Putamen (tissue), 1 donor: ENCODE measurements around the gene DHX40.
"Not testable (repeated sequence)": the region's sequence is repeated elsewhere in the genome, so short reads cannot be mapped to it uniquely, and the experiment has no call there.

ENCODE experiments used
- DNase-seq: peaks from one replicate; pipeline ENCODE4 v3.0.0-alpha.2; 2016; ENCODE audit warnings: low spot score

DHX40 gene, protein sequence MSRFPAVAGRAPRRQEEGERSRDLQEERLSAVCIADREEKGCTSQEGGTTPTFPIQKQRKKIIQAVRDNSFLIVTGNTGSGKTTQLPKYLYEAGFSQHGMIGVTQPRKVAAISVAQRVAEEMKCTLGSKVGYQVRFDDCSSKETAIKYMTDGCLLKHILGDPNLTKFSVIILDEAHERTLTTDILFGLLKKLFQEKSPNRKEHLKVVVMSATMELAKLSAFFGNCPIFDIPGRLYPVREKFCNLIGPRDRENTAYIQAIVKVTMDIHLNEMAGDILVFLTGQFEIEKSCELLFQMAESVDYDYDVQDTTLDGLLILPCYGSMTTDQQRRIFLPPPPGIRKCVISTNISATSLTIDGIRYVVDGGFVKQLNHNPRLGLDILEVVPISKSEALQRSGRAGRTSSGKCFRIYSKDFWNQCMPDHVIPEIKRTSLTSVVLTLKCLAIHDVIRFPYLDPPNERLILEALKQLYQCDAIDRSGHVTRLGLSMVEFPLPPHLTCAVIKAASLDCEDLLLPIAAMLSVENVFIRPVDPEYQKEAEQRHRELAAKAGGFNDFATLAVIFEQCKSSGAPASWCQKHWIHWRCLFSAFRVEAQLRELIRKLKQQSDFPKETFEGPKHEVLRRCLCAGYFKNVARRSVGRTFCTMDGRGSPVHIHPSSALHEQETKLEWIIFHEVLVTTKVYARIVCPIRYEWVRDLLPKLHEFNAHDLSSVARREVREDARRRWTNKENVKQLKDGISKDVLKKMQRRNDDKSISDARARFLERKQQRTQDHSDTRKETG

DNA sequence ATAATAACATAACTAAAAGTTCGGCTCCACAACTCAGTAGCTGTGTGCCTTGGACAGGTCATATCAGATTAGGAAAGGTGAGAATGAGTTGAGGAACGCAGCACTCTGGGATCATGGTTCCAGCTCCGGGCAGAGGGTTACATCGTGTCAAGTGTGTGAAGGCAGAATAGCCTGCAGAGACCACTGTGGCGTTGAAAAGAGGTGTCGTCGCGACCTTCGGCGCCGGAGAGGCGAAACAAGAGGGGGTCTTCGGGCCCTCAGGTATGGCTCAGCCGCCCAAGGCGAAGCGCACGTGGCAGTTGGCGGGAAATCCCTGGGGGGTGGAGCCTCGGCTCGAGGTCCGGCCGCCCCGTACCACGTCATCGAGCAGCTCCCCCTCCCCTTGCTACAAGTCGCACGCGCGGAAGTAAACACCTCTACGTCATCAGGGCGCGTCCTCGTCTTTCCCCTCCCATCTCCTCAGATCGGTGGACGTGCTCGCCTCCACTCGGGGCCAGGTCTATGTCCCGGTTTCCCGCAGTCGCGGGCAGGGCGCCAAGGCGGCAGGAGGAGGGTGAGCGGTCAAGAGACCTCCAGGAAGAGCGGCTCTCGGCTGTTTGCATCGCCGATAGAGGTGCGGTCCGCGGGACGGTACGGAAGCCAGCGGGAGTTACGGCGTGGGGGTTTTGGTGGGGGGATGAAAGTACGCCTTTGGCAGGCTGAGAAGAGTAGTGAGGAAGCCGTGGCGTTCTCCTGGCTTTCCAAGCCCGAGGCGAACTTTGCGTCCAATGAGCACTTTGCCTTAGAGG lies at the start of gene DHX40:
Gene DHX40, plus strand, starts transcription at position 440 of the 788 bp plus-strand sequence. Its CDS starts 62 bp downstream, at position 502.
- peak; percentile 91 for DNase-seq

DNA sequence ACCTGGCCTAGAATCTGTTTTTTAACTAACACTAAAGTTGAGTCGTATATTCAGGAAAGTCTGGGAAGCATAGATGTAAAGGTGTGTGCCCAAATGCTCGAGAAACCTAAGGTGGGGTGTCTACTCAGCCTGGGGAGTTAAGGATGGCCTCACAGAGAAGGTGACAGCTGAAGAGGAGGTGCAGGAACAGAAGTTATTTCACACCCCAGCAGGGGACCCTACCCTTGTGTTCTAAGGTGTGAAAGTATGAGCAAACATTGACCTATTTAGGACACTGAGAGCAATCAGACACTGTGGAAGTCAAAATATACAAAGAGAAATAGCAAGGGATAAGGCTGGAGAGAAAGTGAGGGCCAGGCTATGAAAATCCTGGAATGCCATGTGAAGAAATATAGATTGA lies 49.0 kb upstream of the DHX40 start:
- no peak for DNase-seq

DNA sequence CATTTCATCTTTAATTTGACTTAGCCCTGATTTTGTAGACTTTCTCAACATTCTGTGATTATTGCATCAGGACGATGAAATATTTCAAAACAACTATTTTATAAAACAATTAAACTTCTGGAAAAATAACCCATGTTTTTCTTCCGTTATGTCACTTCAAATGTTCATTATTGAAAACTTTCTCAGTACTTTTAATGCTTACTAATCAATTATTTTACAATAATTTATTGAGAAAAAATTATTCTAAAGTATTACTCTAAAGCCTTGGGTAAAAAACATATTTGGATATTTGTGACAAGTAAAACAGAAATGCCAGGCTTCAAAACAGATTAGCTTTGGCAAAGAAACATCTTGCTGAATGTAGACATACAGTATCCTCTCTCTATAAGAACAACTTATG lies 46.3 kb upstream of the DHX40 start:
- DNase-seq = no peak

DNA sequence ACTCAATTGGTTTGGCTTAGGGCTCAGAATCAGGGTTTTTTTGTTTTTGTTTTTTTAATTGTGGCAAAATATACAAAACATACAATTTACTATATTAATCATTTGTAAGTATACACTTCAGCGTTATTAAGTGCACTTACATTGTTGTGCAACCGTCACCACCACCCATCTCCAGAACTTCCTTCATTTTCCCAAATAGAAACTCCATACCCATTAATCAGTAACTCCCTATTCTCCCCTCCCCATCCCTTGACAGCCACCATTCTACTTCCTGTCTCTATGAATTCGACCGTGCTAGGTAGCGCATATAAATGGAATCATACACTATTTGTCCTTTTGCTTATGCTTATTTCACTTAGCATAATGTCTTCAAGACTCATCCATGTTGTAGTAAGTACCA lies 45.2 kb upstream of the DHX40 start:
- no peak for DNase-seq

DNA sequence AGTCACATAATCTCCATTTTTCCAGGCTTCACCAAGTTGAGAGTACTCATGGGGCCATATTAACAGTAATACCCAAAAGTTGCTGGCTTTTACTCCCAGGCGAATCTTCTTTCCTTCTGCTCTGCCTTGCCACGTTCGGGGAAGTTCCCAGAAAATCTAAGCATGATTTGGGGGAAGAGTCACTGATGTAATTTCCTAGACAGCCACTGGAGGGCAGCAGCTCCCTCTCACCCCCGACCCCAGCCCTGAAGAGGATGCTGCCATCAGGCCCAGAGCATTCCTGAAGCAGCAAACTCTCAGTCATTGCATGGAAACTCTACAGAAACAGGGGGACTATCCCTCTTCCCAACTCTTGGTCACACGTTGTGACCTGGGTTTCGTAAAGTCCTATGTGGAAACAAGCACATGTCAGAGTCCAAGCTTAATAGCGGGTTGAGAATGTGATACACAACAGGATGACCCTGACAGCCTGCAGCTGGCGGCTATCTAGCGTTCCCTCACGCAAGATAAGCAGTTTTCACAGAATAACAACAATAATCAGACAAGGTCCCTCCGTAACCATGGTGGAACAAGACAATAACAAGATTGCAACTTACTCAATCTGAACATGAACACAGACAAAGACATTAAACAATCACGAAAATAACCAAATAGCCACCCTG lies 43.8 kb upstream of the DHX40 start:
- peak; percentile 36 for DNase-seq

DNA sequence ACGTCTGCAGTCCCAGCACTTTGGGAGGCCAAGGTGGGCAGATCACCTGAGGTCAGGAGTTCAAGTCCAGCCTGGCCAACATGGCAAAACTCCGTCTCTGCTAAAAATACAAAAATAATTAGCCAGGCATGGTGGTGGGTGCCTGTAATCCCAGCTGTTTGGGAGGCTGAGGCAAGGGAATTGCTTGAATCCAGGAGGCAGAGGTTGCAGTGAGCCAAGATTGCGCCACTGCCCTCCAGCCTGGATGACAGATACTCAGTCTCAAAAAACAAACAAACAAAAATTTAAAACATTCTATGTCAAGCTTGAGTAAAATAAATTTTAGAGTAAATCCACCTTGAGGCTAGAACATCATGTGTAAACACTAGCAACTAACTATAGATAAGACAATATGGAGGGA lies 40.5 kb upstream of the DHX40 start:
- DNase-seq = not testable (repeated sequence)

DNA sequence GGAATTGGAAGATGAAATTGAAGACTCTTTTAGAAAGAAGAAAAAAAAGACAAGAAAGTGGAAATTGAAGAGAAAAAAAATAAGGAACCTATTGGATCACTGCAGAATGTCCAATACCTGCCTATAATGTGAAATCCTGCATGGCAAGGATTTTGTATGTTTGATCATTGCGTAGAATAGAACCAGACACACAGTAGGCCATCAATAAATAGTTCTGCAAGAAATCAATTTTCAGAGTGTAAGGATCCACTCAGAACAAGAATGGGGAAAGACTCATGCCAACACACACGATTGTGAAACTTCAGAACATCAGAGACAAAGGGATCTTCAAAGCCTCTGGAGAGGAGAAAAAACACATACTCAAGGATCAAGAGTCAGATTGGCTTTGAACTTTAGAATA lies 39.7 kb upstream of the DHX40 start:
- no peak for DNase-seq

DNA sequence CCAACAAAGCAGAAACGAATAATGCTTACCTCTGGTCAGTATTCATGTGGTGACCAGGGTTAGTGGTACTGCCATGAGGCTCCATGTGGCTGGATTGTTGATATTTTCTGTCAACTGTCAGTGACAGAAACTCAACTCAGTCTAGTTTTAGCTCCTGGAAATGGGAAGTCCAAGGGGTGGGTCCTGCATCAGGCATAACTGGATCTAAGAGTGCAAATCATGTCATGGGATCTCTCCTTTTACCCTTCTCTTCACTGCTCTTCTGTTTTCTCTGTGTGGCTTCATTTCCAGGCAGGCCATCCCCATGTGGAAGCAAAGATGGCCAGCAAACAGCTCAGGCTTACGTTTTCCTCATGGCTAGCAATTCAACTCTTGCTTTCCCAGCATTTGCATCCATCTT lies 39.0 kb upstream of the DHX40 start:
- DNase-seq = no peak

DNA sequence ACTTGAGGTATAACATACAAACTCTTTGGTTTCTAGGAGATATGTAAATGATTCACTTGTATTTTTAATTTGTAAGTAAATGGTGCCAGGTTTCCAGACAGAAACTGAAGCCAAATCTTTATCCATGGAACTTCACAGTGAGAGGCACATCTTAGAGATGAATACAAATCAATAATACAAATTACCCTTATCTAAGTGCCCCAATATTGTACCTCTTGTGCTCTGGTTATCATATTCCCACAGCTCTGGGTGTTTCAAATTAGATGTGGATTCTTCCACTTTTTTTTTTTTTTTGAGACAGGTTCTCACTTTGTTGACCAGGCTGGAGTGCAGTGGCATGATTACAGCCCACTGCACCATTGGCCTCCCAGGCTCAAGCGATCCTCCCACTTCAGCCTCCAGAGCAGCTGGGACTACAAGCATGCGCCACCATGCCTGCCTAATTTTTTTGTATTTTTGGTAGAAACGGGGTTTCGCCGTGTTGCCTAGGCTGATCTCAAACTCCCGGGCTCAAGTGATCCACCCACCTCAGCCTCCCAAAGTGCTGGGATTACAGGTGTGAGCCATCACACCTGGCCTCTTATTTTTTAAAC lies 38.0 kb upstream of the DHX40 start:
- no peak for DNase-seq

DNA sequence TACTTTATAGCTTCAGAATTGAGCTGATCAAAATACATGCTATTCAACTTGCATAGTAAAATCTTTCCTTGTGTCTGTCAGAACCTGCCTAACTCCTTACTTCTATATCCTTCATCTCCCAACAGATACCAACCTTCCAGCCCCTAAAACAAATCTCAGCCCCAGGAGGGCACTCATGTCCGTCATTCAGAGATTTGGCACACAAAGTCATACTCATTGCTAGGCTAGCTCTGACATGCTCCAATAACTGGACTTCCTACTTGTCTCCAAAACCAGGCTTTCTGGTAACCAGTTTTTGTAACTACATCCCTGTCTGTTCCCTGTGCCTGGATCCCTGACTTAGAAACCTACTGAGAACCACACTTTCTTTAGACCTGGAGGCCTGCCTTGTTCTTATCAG lies 37.5 kb upstream of the DHX40 start:
- no peak for DNase-seq

DNA sequence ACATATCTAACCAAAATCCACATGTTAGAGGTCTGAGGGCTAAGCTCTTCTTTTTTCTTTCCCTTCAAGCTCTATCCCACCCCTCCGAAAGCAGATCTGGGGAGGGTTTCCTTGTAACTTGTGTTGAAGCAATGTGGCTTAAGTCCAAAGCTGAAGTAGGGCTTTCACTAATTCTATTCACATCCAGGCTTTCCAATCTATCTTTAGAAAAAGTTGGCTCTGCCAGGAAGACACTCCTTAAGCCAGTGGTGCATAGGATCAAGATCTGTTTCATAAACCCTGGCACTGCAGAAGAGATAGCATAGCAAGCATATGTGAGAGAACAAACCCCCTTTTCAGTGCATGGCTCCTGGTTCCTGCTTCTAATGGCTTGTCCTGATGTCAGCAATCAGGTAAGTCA lies 34.9 kb upstream of the DHX40 start:
- no peak for DNase-seq

DNA sequence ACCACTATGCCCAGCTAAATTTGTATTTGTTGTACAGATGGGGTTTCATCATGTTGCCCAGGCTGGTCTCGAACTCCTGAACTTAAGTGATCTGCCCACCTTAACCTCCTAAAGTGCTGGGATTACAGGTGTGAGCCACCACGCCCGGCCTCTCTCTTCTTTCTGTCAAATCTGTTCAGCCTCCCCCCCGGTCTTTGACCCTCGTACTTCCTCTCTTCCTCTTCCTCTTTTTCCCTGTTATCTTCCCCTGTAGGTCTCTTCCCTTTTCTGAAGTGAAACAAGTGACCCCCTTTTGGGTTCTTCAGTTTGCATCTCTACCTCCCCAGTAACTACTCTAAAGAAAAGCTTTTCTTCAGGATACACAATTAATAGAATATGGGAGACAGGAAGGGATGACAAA lies 31.7 kb upstream of the DHX40 start:
- DNase-seq = no peak

DNA sequence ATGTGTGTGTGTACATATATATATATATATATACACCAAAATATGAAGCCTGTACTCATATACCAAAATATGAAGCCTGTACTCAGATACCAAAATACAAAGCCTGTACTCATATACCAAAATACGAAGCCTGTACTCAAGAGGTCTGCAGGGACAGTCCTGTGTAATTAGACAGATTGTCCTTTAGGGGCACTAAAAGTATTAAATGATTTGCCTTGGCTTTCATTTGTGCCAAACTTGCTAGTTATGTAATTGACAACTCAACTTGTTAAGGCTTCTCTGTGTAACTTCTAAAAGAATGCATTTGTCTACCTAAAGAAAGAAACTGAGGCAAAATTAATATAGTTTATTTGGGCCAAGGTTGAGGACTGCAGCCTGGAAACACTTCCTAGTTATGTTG lies 30.8 kb upstream of the DHX40 start:
- DNase-seq = no peak

DNA sequence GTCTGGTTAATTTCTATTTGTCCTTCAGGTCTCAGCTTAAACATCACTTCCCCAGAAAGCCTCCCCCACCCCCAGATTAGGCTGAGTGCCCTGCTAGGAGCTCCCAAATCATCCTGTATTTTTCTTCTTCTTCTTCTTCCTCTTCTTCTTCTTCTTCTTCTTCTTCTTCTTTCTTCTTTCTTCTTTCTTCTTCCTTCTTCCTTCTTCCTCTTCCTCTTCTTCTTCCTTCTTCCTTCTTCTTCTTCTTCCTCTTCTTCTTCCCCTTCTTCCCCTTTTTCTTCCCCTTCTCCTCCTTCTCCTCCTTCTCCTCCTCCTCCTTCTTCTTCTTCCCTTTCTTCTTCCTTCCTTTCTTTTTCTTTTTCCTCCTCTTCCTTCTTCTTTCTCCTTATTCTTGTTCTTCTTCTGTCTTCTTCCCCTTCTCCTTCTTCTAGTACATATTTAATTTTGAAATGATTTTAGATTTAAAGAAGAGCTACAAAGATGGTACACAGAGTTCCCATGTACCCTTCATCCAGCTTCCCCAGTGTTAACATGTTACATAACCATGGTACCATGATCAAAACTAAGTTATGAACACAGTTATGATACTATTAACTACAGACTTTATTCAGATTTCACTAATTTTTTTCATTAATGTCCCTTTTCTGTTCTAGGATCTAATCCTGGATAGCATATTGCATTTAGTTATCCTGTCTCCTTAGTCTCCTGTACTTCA lies 27.1 kb upstream of the DHX40 start:
- no peak for DNase-seq

DNA sequence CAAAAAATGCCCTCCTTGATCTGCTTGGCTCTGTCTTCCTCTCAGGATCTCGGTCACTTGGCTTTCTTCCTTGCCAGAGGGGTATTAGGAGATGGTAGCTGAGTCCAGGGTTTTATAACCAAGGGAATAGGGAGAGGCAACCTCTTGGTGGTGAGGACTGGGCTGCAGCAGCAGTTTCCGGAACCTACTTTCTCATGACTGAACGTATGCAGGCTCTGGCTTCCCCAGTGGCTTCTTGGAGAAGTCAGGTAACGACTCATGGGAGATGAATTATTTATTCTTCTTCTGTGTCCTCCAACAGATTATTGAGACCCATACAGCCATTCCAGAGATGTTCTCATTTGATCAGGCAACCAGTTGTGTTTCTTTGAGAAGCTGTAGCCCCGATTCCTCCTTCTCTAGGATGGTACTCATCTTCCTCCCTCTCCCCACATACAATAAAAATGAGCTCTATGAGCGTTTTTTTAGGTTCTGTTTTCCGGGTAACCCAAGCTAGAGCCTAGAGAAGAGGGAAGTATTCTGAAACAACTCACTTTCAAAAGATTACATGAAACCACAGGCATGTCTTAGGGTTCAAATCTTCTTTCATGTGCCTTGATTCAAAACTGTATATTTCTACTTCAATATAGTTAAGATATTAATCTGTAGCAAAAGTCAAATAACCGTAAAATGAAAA lies 22.3 kb upstream of the DHX40 start:
- no peak for DNase-seq

DNA sequence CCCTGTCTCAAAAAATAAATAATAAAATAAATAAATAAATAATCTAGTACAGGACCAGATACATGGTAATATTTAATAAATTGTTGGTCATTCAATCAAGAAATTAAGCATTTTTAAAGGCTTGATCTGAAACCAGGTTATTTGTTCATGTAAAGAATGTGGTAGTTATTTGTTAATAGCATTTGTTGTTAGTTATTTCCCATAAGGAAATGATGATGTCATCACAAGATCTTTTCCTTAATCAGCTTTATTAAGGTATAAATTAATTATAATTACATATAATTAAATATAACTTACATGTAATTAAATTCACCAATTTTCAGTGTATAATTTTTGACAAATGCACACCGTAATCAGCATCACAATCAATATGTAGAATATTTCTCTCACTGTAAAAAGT lies 19.5 kb upstream of the DHX40 start:
- no peak for DNase-seq

DNA sequence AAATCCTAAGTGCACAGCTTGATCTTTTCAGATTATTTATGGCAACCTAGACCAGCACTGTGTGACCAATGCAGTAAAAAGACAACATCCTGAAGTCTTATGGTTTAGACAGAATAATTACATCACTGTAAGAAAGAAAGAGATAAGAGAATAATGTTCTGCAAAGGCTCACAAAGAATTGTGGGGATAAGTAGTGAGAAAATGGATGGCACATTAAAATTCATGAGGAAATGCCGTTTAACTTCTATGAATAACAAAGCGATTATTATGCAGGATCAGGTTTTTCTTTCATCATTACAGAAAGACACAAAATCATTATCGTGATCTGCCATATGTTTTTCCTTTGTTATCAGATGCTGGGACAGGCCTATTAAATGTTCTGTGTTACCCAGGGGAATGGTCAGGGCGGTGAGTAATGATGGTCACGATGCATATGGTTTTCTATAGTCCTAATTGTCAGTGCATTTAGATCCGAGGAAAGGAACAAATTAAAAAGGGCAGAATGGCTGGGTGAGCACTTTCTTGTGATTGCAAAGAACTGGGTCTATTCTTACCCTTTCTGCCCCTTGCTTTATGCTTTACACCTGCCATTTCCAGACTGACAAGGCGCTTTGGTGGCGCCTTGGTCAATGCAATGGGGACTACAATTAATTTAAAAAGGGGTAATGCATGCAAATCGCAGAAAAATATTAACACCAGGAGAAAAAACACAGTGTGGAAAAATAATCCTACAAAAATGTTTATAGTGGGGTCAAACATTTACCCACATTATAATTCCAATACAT lies 18.1 kb upstream of the DHX40 start:
- DNase-seq = no peak

DNA sequence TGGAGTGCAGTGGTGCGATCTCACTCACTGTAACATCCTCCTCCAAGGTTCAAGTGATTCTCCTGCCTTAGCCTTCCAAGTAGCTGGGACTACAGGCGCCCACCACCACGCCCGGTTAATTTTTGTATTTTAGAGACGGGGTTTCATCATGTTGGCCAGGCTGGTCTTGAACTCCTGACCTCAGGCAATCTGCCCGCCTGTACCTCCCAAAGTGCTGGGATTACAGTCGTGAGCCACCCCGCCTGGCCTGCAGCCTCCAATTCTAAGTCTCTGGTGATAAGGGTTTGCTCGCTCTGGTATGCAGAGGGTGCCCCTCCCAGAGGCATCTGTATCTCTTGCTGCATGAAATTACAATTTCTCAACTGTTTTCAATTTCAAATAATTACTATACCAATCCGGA lies 16.4 kb upstream of the DHX40 start:
- DNase-seq = not testable (repeated sequence)

DNA sequence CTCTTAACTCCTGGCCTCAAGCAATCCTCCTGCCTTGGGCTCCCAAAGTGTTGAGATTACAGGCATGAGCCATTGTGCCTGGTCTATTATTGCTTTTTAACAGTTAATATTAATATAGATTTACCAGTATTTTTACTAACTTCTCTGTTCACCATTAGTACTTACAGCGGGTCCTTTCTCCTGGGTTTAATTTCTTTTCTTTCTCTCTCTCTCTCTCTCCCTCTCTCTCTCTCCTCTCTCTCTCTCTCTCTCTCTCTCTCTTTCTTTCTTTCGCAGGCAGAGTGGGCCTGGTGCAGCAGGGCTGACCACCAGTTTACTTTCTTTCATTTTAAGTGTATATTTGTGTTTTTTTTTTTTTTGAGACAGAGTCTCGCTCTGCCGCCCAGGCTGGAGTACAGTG lies 14.7 kb upstream of the DHX40 start:
- no peak for DNase-seq

DNA sequence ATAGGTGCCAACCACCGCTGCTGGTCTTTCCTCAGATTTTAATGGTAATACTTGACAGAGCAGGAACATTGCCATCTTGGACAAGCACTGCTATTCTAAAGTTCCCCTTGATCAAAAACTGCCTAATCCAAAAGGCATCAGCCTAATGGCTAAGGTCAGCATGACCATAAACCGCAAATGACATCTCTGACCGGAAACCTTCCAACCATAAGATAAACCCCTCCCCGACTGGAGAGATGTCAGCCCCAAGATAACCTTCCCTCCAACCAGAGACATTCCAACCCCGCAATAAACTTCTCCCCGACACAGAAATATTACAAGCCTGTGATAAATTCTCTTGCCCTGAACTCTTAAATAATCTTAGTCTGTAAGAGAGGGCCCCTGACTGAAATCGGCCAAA lies 7.4 kb upstream of the DHX40 start:
- no peak for DNase-seq
